Fibroblast of mammary gland (primary cell): ENCODE results near the gene ZNF618.

Source experiments
- DNase-seq: peaks from one replicate; pipeline ENCODE4 v3.0.0-alpha.2; 2010; ENCODE audit warnings: low read depth
- H3K4me3 ChIP-seq: 2 replicates; pipeline ENCODE4 v1.5.1; 2011; ENCODE audit warnings: low read depth, mild to moderate bottlenecking, low read length, moderate library complexity; ENCODE audit not compliant: control insufficient read depth
- TF ChIP-seq, protein P1 (sequence below): conservative IDR thresholded peaks from 2 replicates; pipeline ENCODE4 v1.5.1; 2011; ENCODE audit warnings: low read depth, low read length, inconsistent platforms; ENCODE audit not compliant: control insufficient read depth, insufficient read depth

The ZNF618 gene

DNA sequence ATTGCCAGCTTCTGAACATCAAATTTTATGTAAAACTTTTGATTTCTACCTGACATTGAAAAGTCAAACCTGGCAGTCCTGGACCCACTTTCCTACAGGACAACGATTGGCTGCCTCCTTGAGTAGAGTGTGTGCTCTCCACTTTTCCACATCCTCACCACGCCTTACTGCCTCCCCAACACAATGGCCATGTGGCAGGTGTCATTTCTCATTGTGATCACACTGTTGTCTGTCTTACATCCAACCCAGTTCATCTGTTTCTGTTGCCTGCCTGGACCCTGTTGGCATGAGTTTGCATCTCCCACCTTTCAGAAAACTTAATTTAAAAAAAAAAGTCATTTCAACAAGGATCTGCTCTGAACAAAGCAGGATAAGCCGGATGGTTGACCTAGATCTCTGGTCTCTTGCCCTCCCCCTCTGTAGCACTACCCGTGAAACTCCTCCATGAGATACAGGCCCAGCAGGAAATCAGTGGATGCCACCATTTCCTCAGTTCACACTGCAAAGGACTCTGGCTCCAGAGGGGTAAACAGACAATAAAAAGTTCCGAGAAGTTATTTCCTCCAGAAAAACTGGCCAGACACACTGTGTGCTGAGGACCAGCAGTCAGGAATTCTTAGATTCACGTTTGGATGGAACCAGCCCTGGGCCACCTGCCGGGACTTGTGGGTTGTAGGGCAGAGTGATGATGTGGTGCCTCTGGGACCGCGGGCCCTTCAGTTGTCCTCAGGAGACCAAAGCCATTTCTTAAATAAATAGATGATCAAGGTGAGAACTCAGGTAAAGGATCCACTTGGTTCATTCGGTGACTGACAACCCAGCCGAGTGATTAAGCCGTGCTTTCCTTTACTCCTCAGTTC, 153.4 kb downstream of the ZNF618 start:
- no peak for DNase-seq
- TF ChIP-seq, protein P1, sequence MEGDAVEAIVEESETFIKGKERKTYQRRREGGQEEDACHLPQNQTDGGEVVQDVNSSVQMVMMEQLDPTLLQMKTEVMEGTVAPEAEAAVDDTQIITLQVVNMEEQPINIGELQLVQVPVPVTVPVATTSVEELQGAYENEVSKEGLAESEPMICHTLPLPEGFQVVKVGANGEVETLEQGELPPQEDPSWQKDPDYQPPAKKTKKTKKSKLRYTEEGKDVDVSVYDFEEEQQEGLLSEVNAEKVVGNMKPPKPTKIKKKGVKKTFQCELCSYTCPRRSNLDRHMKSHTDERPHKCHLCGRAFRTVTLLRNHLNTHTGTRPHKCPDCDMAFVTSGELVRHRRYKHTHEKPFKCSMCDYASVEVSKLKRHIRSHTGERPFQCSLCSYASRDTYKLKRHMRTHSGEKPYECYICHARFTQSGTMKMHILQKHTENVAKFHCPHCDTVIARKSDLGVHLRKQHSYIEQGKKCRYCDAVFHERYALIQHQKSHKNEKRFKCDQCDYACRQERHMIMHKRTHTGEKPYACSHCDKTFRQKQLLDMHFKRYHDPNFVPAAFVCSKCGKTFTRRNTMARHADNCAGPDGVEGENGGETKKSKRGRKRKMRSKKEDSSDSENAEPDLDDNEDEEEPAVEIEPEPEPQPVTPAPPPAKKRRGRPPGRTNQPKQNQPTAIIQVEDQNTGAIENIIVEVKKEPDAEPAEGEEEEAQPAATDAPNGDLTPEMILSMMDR, result no peak
- no peak overlapping the region for H3K4me3 ChIP-seq

DNA sequence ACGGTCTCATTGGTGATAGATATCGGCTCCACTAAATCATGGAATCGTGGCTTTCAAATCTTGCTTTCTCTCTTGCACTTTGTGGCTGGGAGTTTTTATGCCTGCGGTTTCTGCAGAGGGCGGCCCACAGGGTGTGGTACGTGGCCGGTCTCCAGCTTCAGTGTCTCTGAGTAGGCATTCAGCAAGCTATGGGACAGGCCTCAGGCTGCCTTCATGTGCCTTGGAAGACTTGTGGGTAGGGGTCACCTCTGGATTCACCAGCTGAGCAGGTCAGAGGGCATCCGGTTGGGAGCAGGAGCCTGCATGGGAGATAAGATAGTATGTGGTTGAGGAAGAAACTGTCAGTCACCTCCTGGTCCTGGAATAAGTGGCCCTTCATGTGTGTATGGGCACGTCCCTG, 154.3 kb downstream of the ZNF618 start:
- H3K4me3 ChIP-seq, result no peak overlapping the region
- DNase-seq, result no peak
- TF ChIP-seq, protein P1, result no peak

DNA sequence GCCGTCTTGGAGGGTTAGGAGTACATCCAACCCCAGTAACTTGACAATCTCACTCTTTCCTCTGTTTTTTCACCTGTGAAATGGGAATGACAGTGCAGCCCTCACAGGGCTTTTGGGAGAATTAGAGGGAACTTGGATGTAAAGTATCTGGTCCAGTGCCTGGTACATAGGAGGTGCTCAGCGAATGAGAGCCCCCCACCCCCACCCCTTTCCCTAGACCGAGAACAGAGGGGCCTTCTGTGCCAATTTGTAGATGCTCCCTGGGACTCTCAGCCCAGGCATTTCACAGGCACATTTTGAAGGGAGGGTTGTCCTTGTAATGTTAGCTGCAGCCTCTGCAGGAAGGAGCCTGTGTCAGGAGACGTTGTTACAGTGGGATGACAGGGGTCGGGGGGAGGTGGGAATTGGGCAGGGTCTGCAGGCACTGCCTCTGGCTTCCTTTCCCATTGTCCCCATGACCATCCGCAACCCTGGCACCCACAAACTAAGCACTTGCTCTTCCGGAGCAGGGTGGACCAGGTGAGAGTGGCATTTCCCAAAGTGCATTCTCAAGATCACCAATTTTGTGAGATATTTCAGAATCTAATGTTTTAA, 155.0 kb downstream of the ZNF618 start:
- no peak for DNase-seq
- H3K4me3 ChIP-seq, result no peak overlapping the region
- TF ChIP-seq, protein P1, result no peak

DNA sequence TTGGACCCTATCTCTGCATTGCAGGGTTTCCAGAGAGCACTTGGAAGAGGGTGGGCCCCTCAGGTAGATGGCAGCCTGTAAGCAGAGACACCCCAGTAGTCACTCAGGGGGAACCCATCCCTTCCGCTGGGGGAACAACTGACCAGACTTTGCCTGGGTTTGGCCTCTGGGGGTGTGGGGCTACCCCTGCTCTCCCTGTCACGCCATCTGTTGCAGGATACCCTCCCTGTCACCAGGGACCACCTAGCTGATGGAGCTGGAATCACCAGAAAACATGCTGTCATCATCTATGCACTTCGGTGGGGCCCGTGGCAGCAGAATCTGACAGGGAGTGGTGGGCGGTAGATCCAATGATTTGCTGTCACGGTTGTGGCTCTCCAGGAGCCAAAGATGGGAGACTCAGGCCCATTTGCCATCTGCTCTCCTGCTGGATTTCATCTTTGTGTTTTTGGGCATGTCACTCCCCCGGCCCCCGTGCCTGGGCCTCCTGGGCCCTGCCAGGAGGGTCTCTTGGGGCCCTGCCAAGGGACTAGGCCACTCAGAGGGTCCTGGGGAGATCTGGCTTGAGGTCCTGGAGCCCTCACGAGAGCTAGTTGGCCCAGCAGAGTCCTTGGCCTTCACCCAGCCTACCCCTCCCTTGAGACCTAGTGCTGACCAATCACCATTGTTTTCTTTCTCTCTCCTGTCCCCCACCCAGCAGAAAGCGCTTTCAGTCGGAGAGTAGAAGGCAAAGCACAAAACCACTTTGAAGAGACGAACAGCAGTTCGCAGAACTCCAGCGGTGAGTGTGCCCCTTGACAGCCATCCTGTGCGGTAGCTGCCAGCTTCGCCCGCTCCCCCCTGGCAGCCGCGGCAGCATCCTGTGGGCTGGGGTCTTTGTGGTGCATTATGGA, 156.1 kb downstream of the ZNF618 start:
- no peak for DNase-seq
- TF ChIP-seq, protein P1, result no peak
- H3K4me3 ChIP-seq, result no peak overlapping the region

DNA sequence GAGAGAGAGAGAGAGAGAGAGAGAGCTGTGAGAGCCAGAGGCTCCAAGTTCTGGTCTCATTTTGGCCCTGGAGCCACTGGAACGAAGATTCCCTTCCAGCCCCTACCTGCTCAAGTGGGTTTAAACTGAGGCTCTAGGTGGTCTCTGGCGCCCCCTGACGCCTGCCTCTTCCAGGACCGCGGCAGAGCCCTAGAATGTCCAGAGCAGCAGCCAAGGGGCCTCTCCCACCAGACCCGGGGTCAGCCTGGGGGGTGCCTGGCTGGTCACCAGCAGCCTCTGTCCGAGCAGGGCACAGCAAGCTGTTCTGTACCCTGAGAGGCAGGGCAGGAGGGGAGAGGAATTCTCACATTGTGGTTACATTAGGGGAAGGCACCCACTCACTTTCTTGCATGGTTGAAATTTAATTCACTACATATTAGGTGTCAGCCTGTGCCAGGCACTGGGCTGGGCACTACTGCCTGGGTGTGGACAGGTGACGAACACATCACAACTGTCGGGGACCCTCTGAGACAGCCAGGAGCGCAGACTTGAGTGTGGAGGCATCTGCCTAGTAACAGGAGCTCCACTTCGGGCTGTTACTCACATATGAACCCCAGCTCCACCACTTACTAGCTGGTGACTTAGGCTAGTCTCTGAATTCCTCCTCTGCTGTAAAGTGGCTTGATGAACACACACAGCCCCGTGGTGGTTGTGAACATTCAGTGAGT, 157.4 kb downstream of the ZNF618 start:
- no peak overlapping the region for H3K4me3 ChIP-seq
- DNase-seq, result peak; percentile 16
- TF ChIP-seq, protein P1, result peak; percentile 39

DNA sequence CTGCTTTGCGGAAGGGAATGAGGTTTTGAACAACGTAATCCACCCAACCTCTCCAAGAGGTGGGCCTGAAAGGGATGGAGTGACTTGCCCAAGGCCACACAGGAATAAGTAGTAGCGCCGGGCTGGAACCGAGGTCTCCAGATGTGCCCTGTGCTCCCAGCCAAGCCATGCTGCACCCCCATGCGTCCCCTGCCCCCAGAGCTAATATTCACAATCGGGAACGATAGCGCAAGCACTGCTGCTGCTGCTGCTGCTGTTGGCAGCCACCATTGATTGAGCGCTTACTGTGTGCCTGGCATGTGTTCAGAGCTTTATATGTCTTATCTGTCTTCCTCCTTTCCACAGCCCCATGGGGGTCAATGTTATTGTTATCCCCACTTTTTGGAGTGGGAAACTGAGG, 158.1 kb downstream of the ZNF618 start:
- TF ChIP-seq, protein P1, result no peak
- DNase-seq, result no peak
- H3K4me3 ChIP-seq, result no peak overlapping the region
